HEK293T (cell line): ENCODE measurements around the gene USP36.

Experiments used
- ARNT ChIP-seq: fragments of 450-650 bp; IDR thresholded peaks from 2 replicates; pipeline ENCODE4 v1.6.1; 2017; ENCODE audit warnings: mild to moderate bottlenecking
- ELF4 ChIP-seq: fragments of 450-650 bp; IDR thresholded peaks from 2 replicates; pipeline ENCODE4 v1.6.1; 2017; ENCODE audit warnings: antibody characterized with exemption
- FOXK2 ChIP-seq: fragments of 450-650 bp; IDR thresholded peaks from 2 replicates; pipeline ENCODE4 v1.6.1; 2016; ENCODE audit warnings: mild to moderate bottlenecking
- FOXM1 ChIP-seq: fragments of 450-650 bp; IDR thresholded peaks from 2 replicates; pipeline ENCODE4 v1.6.1; 2017; ENCODE audit warnings: mild to moderate bottlenecking, borderline replicate concordance
- HDGF ChIP-seq: fragments of 450-650 bp; IDR thresholded peaks from 2 replicates; pipeline ENCODE4 v1.6.1; 2017; ENCODE audit warnings: antibody characterized with exemption, borderline replicate concordance
- LEF1 ChIP-seq: fragments of 450-650 bp; IDR thresholded peaks from 2 replicates; pipeline ENCODE4 v1.6.1; 2017; ENCODE audit warnings: mild to moderate bottlenecking, borderline replicate concordance
- PKNOX1 ChIP-seq: fragments of 450-650 bp; IDR thresholded peaks from 2 replicates; pipeline ENCODE4 v1.6.1; 2016
- SP1 ChIP-seq: fragments of 450-650 bp; IDR thresholded peaks from 2 replicates; pipeline ENCODE4 v1.6.1; 2017
- SUZ12 ChIP-seq: fragments of 450-650 bp; IDR thresholded peaks from 2 replicates; pipeline ENCODE4 v1.6.1; 2016; ENCODE audit warnings: mild to moderate bottlenecking

- TF ChIP-seq HDGF (no peak), FOXM1 (no peak), ELF4 (no peak), SP1 (no peak), PKNOX1 (no peak), SUZ12 (no peak), ARNT (no peak), LEF1 (no peak), FOXK2 (no peak)
Observed at GRCh38 chr17:78797213-78797612, 43.4 kb downstream of the USP36 start.
